CD4-positive, alpha-beta T cell treated with Interleukin-6 at 100 ng/mL for 8 hours (primary cell): ENCODE data around the gene SERPINA6.
"Not testable (repeated sequence)": the region's sequence is repeated elsewhere in the genome, so short reads cannot be mapped to it uniquely, and the experiment has no call there.

Source experiments
- DNase-seq: peaks from one replicate; pipeline ENCODE4 v3.0.0-alpha.2; 2020; ENCODE audit warnings: mixed read lengths, low spot score

Gene SERPINA6

GRCh38 chr14:94322648-94323570 is at the start of gene SERPINA6:
Gene SERPINA6, minus strand, starts transcription at chr14:94323336. Its CDS starts 8,688 bp downstream, at chr14:94314648.
- DNase-seq, result no peak

- no peak for DNase-seq
These were observed 49.0 kb upstream of the SERPINA6 start for GRCh38 chr14:94372021-94372605.

GRCh38 chr14:94370524-94370910 is 47.4 kb upstream of the SERPINA6 start:
- no peak for DNase-seq

- not testable (repeated sequence) for DNase-seq
These were observed 46.8 kb upstream of the SERPINA6 start for GRCh38 chr14:94369766-94370523.

GRCh38 chr14:94368956-94369355 is 45.8 kb upstream of the SERPINA6 start:
- no peak for DNase-seq

GRCh38 chr14:94368243-94368590 is 45.1 kb upstream of the SERPINA6 start:
- no peak for DNase-seq

GRCh38 chr14:94367347-94368242 is 44.5 kb upstream of the SERPINA6 start:
- no peak for DNase-seq

- no peak for DNase-seq
These were observed 43.2 kb upstream of the SERPINA6 start, which contains the start of gene SERPINA2 for GRCh38 chr14:94366146-94366915. Gene SERPINA2, minus strand, starts transcription at chr14:94366698.

- no peak for DNase-seq
These were observed 42.5 kb upstream of the SERPINA6 start for GRCh38 chr14:94365624-94366023.

GRCh38 chr14:94364964-94365363 is 41.8 kb upstream of the SERPINA6 start:
- no peak for DNase-seq

GRCh38 chr14:94364037-94364436 is 40.9 kb upstream of the SERPINA6 start:
- no peak for DNase-seq

- no peak for DNase-seq
These were observed 40.1 kb upstream of the SERPINA6 start for GRCh38 chr14:94363151-94363624.

GRCh38 chr14:94362614-94363133 is 39.5 kb upstream of the SERPINA6 start:
- no peak for DNase-seq

- no peak for DNase-seq
These were observed 38.5 kb upstream of the SERPINA6 start for GRCh38 chr14:94361682-94362081.

GRCh38 chr14:94360945-94361565 is 37.9 kb upstream of the SERPINA6 start:
- no peak for DNase-seq

- DNase-seq, result no peak
These were observed 34.0 kb upstream of the SERPINA6 start for GRCh38 chr14:94357166-94357565.

- DNase-seq, result no peak
These were observed 33.4 kb upstream of the SERPINA6 start for GRCh38 chr14:94356379-94357056.

GRCh38 chr14:94355191-94355794 is 32.2 kb upstream of the SERPINA6 start:
- DNase-seq, result no peak

- no peak for DNase-seq
These were observed 31.6 kb upstream of the SERPINA6 start for GRCh38 chr14:94354638-94355185.
